Endothelial cell of umbilical vein (primary cell): ENCODE measurements around the gene FOXK1. TPM values are rescaled to one million over a fixed set of nuclear protein-coding genes. Genes with fewer than 3 reads are reported as not detected.

Experiments used
- BruUV-seq: library from RNA; stranded (reverse); fragments of 400-500 nt; replicated peaks from 2 replicates; lab custom pipeline; 2021; lab: Mats Ljungman, UMichigan
- CTCF ChIA-PET: fragments of 300-600, 350-600 bp; sonication (Branson Sonifier 250); formaldehyde crosslinking; loops from one replicate; lab custom pipeline; 2021; ENCODE audit warnings: antibody characterized with exemption, inconsistent platforms; lab: Charles Lee
- POLR2A ChIA-PET: fragments of 300-600, 350-600 bp; sonication (Branson Sonifier 250); formaldehyde crosslinking; loops from one replicate; lab custom pipeline; 2021; ENCODE audit warnings: antibody characterized with exemption, inconsistent platforms; lab: Charles Lee
- DNase-seq: peaks from one replicate; pipeline ENCODE4 v3.0.0-alpha.2; 2011; ENCODE audit warnings: low read depth, low spot score
- FAIRE-seq: peaks from 2 replicates; lab custom pipeline; 2011; peaks lifted over from hg19 to GRCh38; lab: Jason Lieb, UNC
- H2AFZ ChIP-seq: 2 replicates; pipeline ENCODE4 v1.6.0; 2012; ENCODE audit warnings: low read depth, low read length, control low read depth, inconsistent platforms
- H3K27ac ChIP-seq: 2 replicates; pipeline ENCODE4 v1.5.1; 2011; ENCODE audit warnings: low read depth, mild to moderate bottlenecking, control low read depth, low read length, moderate library complexity; ENCODE audit not compliant: insufficient read depth
- H3K27me3 ChIP-seq, 2 experiments: 2 replicates each; pipeline versions ENCODE4 v1.6.0 to v1.6.1; 2011; ENCODE audit warnings: low read length in 2 of 2, mixed read lengths in 1 of 2; ENCODE audit not compliant: control insufficient read depth in 2 of 2, insufficient read depth in 2 of 2
- H3K36me3 ChIP-seq, 2 experiments: 2 replicates in 1 of 2; 3 replicates in 1 of 2; pipeline ENCODE4 v1.5.1; 2011; ENCODE audit warnings: low read length in 2 of 2, mild to moderate bottlenecking in 1 of 2, moderate library complexity in 1 of 2; ENCODE audit not compliant: control insufficient read depth in 2 of 2, insufficient read depth in 2 of 2; ENCODE audit errors: extremely low read depth in 1 of 2
- H3K4me1 ChIP-seq: 3 replicates; pipeline ENCODE4 v1.5.1; 2011; ENCODE audit warnings: mild to moderate bottlenecking, low read length; ENCODE audit not compliant: control insufficient read depth, insufficient read depth; ENCODE audit errors: extremely low read depth
- H3K4me2 ChIP-seq: 2 replicates; pipeline ENCODE4 v1.6.1; 2011; ENCODE audit warnings: low read length, control low read depth, mixed read lengths; ENCODE audit not compliant: insufficient read depth
- H3K4me3 ChIP-seq, 3 experiments: fragments of 200-600 bp in 1 of 3; sonication (generic), shearing (Covaris generic) in 1 of 3; replicated peaks in 1 of 3; 2 replicates each; pipeline ENCODE4 v1.5.1; 2011 to 2016; ENCODE audit warnings: control low read depth in 3 of 3, low read length in 3 of 3, mild to moderate bottlenecking in 2 of 3, inconsistent platforms in 1 of 3, low read depth in 1 of 3, moderate library complexity in 1 of 3; ENCODE audit not compliant: insufficient read depth in 1 of 3
- H3K79me2 ChIP-seq: 2 replicates; pipeline ENCODE4 v1.6.0; 2012; ENCODE audit warnings: low read length, inconsistent platforms; ENCODE audit not compliant: control insufficient read depth, insufficient read depth
- H3K9ac ChIP-seq: replicated peaks from 2 replicates; pipeline ENCODE3; 2011; ENCODE audit warnings: low read length, control low read depth; ENCODE audit not compliant: insufficient read depth; ENCODE audit errors: extremely low read depth
- H3K9me1 ChIP-seq: replicated peaks from 3 replicates; pipeline ENCODE4 v1.6.0; 2011; ENCODE audit warnings: mild to moderate bottlenecking, low read length; ENCODE audit not compliant: control insufficient read depth, insufficient read depth; ENCODE audit errors: extremely low read depth
- H3K9me3 ChIP-seq: replicated peaks from 2 replicates; pipeline ENCODE4 v1.5.1; 2012; ENCODE audit warnings: low read length, inconsistent platforms; ENCODE audit not compliant: control insufficient read depth, insufficient read depth
- H4K20me1 ChIP-seq: replicated peaks from 2 replicates; pipeline ENCODE3; 2011; ENCODE audit warnings: mild to moderate bottlenecking, low read length; ENCODE audit not compliant: control insufficient read depth, insufficient read depth; ENCODE audit errors: extremely low read depth
- EZH2 ChIP-seq: IDR thresholded peaks from 2 replicates; pipeline ENCODE4 v1.6.1; 2012; ENCODE audit warnings: borderline replicate concordance, low read depth, mild to moderate bottlenecking, moderate library complexity, low read length, inconsistent platforms; ENCODE audit not compliant: severe bottlenecking
- FOS ChIP-seq: IDR thresholded peaks from 2 replicates; pipeline ENCODE4 v1.6.1; 2011; ENCODE audit warnings: mild to moderate bottlenecking, low read length, moderate library complexity, borderline replicate concordance; ENCODE audit not compliant: insufficient read depth
- GATA2 ChIP-seq: IDR thresholded peaks from 2 replicates; pipeline ENCODE4 v1.7.0; 2011; ENCODE audit warnings: low read depth, mild to moderate bottlenecking, moderate library complexity, mixed read lengths, low read length; ENCODE audit not compliant: insufficient read length, insufficient read depth
- JUN ChIP-seq: IDR thresholded peaks from 2 replicates; pipeline ENCODE4 v1.6.1; 2011; ENCODE audit warnings: borderline replicate concordance, low read depth; ENCODE audit not compliant: insufficient read length, insufficient read depth
- POLR2A ChIP-seq: IDR thresholded peaks from 2 replicates; pipeline ENCODE4 v1.6.1; 2012; ENCODE audit warnings: low read depth, mild to moderate bottlenecking, control low read depth, low read length
- POLR2AphosphoS5 ChIP-seq: IDR thresholded peaks from 2 replicates; pipeline ENCODE4 v1.6.1; 2012; ENCODE audit warnings: low read depth, mild to moderate bottlenecking, control low read depth, low read length, moderate library complexity; ENCODE audit not compliant: insufficient read depth
- dilution Hi-C: fragments of 300-500 bp; cut with MboI; formaldehyde crosslinking; loops from one replicate; pipeline ENCODE4 v1.15.0; 2019; ENCODE audit warnings: low sequenced_read_pairs; ENCODE audit not compliant: extremely low pct_ligation_motif_present
- intact Hi-C: fragments of 100-400 bp; cut with micrococcal nuclease; formaldehyde crosslinking; loops from one replicate; pipeline ENCODE4 v1.10.0; 2022
- polyA plus RNA-seq, 4 experiments: library from polyadenylated mRNA; depleted of rRNA in 3 of 4; stranded (reverse) in 3 of 4; unstranded in 1 of 4; fragments of >200 nt; gene quantifications; 2 replicates each; pipeline versions ENCODE4 v1.2.1 to v1.2.3, GENCODE V29; 2011 to 2012; ENCODE audit warnings: missing spikeins in 1 of 4
- total RNA-seq: library from RNA; stranded (reverse); gene quantifications from 2 replicates; pipeline ENCODE4 v1.2.3, GENCODE V29; 2021
- TF ChIP-seq, protein P1 (sequence below): IDR thresholded peaks from 2 replicates; pipeline ENCODE4 v1.6.1; 2011; ENCODE audit not compliant: insufficient read depth, insufficient read length
- TF ChIP-seq, protein P2 (sequence below), 2 donors: IDR thresholded peaks; 1 replicate in 1 of 2; 2 replicates in 1 of 2; pipeline ENCODE4 v1.5.1; 2011; ENCODE audit warnings: low read length in 2 of 2, mild to moderate bottlenecking in 2 of 2, moderate library complexity in 2 of 2, control low read depth in 1 of 2, inconsistent platforms in 1 of 2, low read depth in 1 of 2; ENCODE audit not compliant: insufficient read depth in 1 of 2; ENCODE audit errors: extremely low read depth in 1 of 2

Gene FOXK1
- total and polyA plus RNA-seq, 2 donors (not counting 3 experiments of a cell fraction or from before 2014, with no cell fraction given), result 8.0 to 52.1 TPM

DNA sequence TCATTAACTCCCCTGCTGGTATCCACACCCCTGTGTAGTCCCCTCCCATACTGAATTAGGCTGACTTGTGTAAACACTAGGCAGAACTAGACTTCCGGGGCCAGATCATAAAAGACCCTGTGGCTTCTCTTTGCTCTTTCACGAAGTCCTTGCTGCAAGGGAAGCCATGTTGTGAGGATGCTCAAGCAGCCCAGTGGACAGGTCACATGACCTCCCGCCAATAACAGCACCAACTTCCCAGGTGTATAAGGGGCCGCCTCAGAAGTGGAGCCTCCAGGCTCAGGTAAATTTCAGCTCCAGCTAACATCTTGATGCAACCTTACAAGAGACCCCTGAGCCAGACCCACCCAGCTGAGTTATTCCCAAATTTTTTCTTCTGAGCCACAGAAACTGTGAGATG lies 11.3 kb upstream of the FOXK1 start:
- TF ChIP-seq POLR2AphosphoS5, result no peak
- no peak for TF ChIP-seq GATA2
- no peak for TF ChIP-seq FOS
- TF ChIP-seq JUN, result no peak
- TF ChIP-seq, protein P1, sequence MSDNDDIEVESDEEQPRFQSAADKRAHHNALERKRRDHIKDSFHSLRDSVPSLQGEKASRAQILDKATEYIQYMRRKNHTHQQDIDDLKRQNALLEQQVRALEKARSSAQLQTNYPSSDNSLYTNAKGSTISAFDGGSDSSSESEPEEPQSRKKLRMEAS, result no peak
- TF ChIP-seq EZH2, result no peak
- TF ChIP-seq, protein P2, sequence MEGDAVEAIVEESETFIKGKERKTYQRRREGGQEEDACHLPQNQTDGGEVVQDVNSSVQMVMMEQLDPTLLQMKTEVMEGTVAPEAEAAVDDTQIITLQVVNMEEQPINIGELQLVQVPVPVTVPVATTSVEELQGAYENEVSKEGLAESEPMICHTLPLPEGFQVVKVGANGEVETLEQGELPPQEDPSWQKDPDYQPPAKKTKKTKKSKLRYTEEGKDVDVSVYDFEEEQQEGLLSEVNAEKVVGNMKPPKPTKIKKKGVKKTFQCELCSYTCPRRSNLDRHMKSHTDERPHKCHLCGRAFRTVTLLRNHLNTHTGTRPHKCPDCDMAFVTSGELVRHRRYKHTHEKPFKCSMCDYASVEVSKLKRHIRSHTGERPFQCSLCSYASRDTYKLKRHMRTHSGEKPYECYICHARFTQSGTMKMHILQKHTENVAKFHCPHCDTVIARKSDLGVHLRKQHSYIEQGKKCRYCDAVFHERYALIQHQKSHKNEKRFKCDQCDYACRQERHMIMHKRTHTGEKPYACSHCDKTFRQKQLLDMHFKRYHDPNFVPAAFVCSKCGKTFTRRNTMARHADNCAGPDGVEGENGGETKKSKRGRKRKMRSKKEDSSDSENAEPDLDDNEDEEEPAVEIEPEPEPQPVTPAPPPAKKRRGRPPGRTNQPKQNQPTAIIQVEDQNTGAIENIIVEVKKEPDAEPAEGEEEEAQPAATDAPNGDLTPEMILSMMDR (IDR thresholded peaks at IDR 0.05; ENCODE audit: extremely low read depth in 1 of 2, insufficient read depth in 1 of 2, low read depth in 1 of 2, low read length in 2 of 2), result no peak
- no peak for TF ChIP-seq POLR2A
- Histone ChIP-seq H3K9ac (no peak overlapping the region), H3K4me3 (no peak overlapping the region), H3K36me3 (no peaks in the 10 kb centered on the region), H4K20me1 (no peaks in the 10 kb centered on the region), H3K4me1 (no peaks in the 10 kb centered on the region), H3K27ac (no peak overlapping the region), H2AFZ (no peak overlapping the region), H3K4me2 (no peak overlapping the region), H3K27me3 (no peaks in the 10 kb centered on the region), H3K9me1 (no peaks in the 10 kb centered on the region), H3K79me2 (no peaks in the 10 kb centered on the region), H3K9me3 (no peaks in the 10 kb centered on the region)
- intact Hi-C loops (no loop called here), dilution Hi-C loops (no loop called here)
- FAIRE-seq, result no peak
- BruUV-seq, result no TSS peak
- ChIA-PET POLR2A (no interaction called here), CTCF (no interaction called here)
- DNase-seq, result no peak
